ENCODE results near the gene HPSE2.
A peak's percentile ranks its signal among the peaks of the same experiment; 100 is the strongest.

Gene HPSE2

GRCh38 chr10:98458809-98459784 is 776.6 kb downstream of the HPSE2 start:
- DNase-seq (ENCODE audit: low read depth): no peak

DNA sequence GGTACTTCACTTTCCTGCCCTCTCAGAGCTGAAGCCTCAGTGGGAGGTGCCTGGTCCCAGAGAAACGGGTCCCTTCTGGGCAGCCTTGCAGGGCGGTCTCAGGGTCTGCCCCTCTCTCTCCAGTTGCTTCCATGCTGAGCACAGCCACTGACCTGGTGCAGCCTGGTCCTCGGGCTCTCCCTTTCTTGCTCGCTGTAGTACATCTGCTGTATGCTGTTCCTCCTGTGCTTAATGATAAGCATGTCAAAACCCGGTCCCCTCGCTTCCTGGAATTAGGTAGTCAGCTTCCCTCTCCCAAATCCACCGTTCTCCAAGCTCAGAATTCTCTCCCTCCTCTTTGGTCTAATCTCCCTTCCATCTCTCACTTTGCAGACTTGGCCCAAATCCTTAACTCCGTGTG is 777.9 kb downstream of the HPSE2 start:
- no peak for DNase-seq (ENCODE audit: low read depth)

- no peak for DNase-seq (ENCODE audit: low read depth)
Measured at GRCh38 chr10:98456686-98457482, 778.8 kb downstream of the HPSE2 start.

DNA sequence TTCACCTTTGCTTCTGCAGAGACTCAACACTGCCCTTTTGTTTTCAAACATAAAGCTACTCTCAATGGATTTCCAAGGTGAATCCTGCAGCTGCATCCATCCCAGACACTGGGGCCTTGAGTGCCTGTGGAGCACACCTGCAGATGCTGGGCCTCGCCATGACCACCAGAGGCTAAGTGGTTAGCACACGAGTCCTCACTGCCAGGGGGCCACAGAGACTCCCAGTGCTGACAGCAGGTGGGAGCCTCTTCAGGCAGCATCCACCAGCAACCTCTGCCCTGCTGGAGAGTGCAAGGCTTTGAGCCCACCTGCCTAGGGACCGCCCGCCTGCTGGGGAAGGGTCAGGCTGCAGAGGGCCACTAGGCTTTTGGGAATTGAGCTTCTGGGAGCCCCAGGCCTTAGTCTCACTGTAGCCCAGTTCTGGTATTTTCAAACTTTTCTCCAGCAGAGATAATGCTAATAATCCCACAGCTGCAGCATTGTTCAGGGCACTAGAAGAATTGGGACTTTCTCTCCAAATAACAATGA is 779.5 kb downstream of the HPSE2 start:
- DNase-seq (ENCODE audit: low read depth): no peak

- no peak for DNase-seq (ENCODE audit: low read depth)
Measured at GRCh38 chr10:98453729-98454128, 781.9 kb downstream of the HPSE2 start.

GRCh38 chr10:98450618-98451017 is 785.0 kb downstream of the HPSE2 start:
- DNase-seq (ENCODE audit: low read depth): no peak

DNA sequence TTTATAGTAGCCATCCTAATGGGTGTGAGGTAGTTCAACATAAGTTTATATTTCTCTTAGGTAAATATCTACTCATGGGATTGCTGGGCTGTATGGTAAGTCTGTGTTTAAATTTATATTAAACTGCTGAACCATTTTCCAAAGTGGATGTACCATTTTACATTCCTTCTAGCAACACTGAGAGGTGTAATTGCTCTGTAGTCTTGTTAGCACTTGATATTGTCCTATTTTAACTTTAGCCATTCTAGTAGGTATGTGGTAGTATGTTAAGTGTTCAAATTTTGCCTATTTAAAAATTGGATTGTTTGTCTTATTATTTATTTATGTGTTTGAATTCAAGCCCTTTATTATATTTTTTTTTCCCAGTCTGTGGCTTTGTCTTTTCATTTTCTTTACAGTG is 786.4 kb downstream of the HPSE2 start:
- DNase-seq (ENCODE audit: low read depth): no peak

GRCh38 chr10:98446661-98447221 is 788.9 kb downstream of the HPSE2 start, which contains the start of gene HPS1:
HPS1 (minus strand) TSS chr10:98446935; CDS start chr10:98443240, 3,695 bp downstream.
- peak; percentile 77 for DNase-seq (ENCODE audit: low read depth)

DNA sequence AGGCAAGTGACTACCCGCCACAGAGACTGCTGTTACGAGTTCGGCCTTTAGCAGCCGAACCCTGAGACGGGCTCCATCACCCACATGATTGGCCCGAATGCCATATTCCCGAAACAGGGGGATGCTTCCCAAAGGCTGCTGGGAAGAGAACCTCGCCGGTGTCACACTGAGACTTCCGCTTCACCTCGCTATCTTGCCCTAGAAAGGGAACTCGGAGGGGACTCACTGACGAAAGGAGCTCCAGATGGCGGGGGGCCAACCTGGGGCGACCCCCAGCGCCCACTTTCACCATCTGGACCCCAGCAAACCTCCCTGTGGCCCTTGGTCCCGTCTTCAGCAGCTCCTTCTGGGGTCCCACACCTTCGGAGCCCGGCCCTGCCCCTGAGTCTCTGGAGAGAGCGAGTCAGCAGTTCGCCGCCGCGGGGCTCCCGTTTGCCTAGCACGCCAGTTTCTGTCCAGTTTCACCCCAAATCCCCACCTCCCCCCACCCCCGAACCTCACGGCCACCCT is 789.4 kb downstream of the HPSE2 start:
- DNase-seq (ENCODE audit: low read depth): peak; percentile 14

DNA sequence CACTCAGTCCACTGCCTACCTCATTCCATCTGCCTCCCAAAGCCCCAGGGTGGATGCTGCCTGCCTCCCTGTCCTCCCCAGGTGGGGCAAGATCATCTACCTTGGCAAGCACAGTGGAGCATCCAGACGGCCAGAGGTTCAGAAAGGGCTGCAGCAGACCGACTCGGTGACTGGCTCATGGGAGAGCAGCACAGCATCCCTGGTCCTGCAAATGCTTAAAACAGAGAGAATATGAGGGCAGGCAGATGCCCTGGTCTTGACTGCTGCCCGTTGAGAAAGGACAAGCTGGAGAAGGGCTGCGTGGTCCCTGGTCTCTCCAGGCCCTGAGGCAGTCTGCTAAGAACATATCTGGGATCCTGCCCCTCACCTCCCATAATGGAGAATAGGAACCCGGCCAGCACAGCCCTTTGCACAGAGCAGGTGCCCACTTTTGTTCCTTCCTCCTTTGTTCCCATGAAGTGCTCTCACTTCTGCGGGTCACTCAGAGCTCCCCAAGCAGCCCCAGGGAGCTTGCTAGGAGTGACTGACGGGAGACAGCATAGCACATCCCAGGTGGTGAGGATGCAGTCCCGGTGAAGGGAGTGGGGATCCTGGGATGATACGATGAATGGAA is 790.3 kb downstream of the HPSE2 start:
- DNase-seq (ENCODE audit: low read depth): no peak

DNA sequence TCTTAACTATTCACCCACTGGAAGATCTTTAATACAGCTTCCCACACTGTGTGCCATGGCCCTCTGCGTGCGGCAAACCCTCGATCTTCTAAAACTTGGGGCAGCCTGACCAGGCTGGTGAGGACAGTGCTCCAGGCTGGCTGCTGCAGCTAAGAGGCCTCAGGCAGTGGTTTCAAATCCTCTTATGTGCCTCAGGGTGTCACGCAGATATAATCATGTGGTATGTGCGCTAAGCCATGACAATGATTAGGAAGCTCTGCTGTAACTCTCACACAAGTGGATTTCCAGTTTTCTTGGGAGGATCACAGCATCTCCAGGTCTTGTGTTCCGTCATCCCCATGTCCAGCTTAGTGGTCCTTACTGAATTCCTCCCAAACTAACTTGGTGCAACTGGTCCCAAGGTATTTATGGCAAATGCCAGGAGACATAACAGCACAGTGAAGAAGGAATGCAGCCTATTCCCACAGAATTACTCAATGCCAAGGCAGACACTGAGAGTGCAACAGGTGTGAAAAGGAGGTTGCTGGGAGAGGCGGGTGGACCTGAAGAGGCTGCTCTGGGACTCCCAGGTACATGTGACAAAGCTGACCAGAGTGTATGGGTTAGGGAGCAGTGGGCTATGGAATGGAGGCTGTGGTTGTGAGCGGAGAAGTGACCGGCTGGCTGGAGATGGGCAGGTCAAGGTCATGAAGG is 791.2 kb downstream of the HPSE2 start:
- no peak for DNase-seq (ENCODE audit: low read depth)

DNA sequence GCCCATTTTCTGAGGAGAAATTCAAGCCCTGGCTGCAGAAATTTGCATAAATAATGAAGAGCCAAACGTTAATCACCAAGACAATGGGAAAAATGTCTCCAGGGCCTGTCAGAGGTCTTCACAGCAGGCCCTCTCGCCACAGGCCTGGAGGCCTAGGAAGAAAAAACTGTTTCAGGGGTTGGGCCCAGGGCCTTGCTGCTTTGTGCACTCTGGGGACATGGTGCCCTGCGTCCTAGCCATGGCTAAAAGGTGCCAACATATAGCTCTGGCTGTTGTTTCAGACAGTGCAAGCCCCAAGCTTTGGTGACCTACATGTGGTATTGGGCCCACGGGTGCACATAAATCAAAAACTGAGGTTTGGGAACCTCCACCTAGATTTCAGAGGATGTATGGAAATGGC is 796.9 kb downstream of the HPSE2 start:
- no peak for DNase-seq (ENCODE audit: low read depth)

DNA sequence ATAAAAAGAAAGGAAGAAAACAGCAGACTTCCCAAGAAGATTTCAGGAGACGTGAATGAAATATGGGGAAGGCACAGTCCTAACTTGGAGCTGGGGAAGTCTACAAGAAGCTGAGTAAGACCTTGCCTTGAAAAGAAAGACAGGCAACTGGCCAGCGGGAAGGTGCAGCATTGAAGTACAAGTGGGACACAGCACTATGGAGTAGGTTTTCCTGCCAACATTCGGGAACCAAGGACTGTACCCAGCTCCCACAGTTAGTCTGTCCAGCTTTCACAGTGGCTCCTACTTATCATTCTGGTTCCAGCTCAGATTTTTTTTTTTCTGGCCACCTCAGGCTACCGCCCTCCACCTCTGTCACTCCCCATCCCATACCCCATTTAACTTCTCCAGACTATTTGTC is 798.9 kb downstream of the HPSE2 start:
- DNase-seq (ENCODE audit: low read depth): no peak

DNA sequence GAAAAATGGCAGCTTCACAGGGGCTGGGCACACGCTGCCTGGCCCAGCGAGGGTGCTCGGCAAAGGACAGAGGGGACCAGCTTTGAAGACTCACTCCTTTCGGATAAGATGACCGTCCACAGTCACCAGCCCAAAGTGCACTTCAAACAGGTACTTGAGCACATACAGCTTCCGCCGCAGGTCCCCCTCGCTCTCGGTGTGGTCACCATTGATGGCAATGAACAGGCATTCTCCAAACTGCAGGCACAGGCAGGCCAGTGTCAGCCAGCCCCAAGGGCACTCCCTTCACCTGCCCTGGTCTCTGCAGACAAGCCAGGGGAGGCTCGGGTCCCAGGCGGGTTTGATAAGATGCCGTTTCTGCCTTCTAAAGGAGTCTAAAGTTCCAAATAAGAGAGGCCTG is 800.5 kb downstream of the HPSE2 start:
- DNase-seq (ENCODE audit: low read depth): no peak

DNA sequence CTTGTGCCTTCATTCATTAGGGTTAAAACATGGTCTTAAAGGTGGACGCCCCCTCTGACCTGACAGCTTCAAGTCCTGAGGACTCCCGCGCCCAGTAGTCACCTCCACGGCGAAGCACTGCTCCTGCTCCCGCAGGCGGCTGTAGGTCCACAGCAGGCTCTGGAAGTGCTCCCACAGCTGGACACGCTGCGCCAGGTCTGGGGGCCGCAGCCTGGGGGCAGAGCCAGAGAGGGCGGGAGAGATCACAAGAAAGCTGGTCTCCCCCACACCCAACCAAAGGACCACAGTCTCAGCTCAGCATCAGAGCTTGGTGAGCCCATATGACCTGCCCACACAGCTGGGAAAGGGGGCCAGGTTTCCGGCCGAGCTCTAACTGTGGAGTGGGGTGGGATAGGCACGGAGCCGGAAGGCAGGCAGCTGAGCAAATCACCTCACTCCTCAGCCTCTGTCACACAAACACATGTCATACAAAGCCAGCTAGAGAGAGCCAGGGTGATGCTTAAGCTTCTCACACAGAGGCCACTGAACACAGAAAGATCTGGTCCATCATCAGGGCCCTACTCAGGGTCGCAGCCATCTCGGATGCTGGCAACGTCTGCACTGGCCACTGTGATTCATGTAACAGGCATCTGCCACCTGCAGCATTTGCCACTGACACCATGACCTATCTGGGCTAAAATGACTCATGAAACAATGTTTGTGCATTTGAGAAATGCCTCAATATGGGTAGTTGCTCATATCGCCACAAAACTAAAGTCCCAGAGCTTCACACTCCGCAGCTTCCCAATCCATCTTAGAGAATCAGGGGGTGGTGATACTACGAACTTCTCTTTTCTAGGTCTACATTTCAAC is 801.5 kb downstream of the HPSE2 start:
- no peak for DNase-seq (ENCODE audit: low read depth)

- DNase-seq (ENCODE audit: low read depth): no peak
Measured at GRCh38 chr10:98433371-98433770, 802.3 kb downstream of the HPSE2 start.

- DNase-seq (ENCODE audit: low read depth): no peak
Measured at GRCh38 chr10:98432330-98432729, 803.3 kb downstream of the HPSE2 start.

GRCh38 chr10:98431016-98431415 is 804.6 kb downstream of the HPSE2 start:
- DNase-seq (ENCODE audit: low read depth): no peak

DNA sequence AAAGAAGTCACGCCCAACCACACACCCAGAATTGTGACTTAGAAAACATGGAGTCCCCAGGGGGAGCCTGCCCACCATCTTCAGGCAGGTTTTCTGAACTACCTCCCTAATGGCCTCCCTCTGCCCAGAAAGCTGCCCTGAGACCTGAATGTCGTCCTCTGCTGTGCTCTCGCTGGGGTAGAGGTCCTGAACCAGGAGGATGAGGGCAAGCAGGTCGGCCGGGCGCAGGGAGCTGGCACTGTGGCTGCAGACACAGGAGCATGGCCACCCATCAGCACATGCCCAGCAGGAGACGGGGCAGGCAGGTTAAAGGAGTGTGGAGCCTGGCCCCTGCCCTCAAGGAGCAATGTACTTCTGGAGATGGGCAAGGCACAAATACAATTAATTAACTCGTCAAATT is 805.2 kb downstream of the HPSE2 start:
- DNase-seq (ENCODE audit: low read depth): no peak

All from fibroblast of gingiva (primary cell).